Measurements from ENCODE around the gene CCDC116. TPM values are rescaled to one million over a fixed set of nuclear protein-coding genes. Genes with fewer than 3 reads are reported as not detected.

The CCDC116 gene
- total and polyA plus RNA-seq, 2 experiments from 2014 or later: 0.14 TPM; not detected in 1

GRCh38 chr22:21626735-21627469 is 5.7 kb upstream of the CCDC116 start:
- H3K27me3 Mint-ChIP-seq (ENCODE audit: insufficient read depth, low read depth, poor library complexity): peaks cover 32% of the 10 kb centered on the region
- Histone ChIP-seq H3K4me2 (no peak overlapping the region), H2AFZ (no peak overlapping the region), H3K9me2 (ENCODE audit: insufficient read depth) (no peaks in the 10 kb centered on the region), H3K27ac (ENCODE audit: low read depth) (no peak overlapping the region), H3K79me2 (replicated peaks; ENCODE audit: insufficient read depth) (peaks cover 11% of the 10 kb centered on the region), H3K36me3 (ENCODE audit: insufficient read depth) (peaks cover 8% of the 10 kb centered on the region), H3K4me3 (no peak overlapping the region), H3K27me3 (ENCODE audit: insufficient read depth) (no peaks in the 10 kb centered on the region), H3K4me1 (ENCODE audit: insufficient read depth) (peaks cover 14% of the 10 kb centered on the region; the same call in 1 of the 2 replicates), H4K20me1 (replicated peaks; ENCODE audit: insufficient read depth) (peaks cover 50% of the 10 kb centered on the region), H3F3A (replicated peaks; ENCODE audit: low read depth) (peaks cover 30% of the 10 kb centered on the region; the same call in 1 of the 2 replicates)
- DNase-seq (ENCODE audit: low spot score) (no peak), ATAC-seq (no peak)
- TF ChIP-seq EZH2phosphoT487 (IDR thresholded peaks at IDR 0.05; ENCODE audit: unreplicated experiment) (no peak), STAT1 (IDR thresholded peaks at IDR 0.05; ENCODE audit: unreplicated experiment) (no peak), JUNB (IDR thresholded peaks at IDR 0.05; ENCODE audit: unreplicated experiment) (no peak), NANOG (IDR thresholded peaks at IDR 0.05; ENCODE audit: borderline replicate concordance) (no peak), POLR2AphosphoS5 (IDR thresholded peaks at IDR 0.05; ENCODE audit: low read depth) (no peak), ZNF114 (CRISPR knock-in tag; IDR thresholded peaks at IDR 0.05) (no peak), ZNF331 (CRISPR knock-in tag; IDR thresholded peaks at IDR 0.05; ENCODE audit: low read depth) (no peak), CREB1 (CRISPR knock-in tag; IDR thresholded peaks at IDR 0.05; ENCODE audit: low read depth) (no peak), EZH2 (IDR thresholded peaks at IDR 0.05; ENCODE audit: low read depth, unreplicated experiment) (no peak), CTCF (conservative IDR thresholded peaks at IDR 0.05; ENCODE audit: low read depth in 2 of 2) (no peak)
- TF ChIP-seq, protein P1, sequence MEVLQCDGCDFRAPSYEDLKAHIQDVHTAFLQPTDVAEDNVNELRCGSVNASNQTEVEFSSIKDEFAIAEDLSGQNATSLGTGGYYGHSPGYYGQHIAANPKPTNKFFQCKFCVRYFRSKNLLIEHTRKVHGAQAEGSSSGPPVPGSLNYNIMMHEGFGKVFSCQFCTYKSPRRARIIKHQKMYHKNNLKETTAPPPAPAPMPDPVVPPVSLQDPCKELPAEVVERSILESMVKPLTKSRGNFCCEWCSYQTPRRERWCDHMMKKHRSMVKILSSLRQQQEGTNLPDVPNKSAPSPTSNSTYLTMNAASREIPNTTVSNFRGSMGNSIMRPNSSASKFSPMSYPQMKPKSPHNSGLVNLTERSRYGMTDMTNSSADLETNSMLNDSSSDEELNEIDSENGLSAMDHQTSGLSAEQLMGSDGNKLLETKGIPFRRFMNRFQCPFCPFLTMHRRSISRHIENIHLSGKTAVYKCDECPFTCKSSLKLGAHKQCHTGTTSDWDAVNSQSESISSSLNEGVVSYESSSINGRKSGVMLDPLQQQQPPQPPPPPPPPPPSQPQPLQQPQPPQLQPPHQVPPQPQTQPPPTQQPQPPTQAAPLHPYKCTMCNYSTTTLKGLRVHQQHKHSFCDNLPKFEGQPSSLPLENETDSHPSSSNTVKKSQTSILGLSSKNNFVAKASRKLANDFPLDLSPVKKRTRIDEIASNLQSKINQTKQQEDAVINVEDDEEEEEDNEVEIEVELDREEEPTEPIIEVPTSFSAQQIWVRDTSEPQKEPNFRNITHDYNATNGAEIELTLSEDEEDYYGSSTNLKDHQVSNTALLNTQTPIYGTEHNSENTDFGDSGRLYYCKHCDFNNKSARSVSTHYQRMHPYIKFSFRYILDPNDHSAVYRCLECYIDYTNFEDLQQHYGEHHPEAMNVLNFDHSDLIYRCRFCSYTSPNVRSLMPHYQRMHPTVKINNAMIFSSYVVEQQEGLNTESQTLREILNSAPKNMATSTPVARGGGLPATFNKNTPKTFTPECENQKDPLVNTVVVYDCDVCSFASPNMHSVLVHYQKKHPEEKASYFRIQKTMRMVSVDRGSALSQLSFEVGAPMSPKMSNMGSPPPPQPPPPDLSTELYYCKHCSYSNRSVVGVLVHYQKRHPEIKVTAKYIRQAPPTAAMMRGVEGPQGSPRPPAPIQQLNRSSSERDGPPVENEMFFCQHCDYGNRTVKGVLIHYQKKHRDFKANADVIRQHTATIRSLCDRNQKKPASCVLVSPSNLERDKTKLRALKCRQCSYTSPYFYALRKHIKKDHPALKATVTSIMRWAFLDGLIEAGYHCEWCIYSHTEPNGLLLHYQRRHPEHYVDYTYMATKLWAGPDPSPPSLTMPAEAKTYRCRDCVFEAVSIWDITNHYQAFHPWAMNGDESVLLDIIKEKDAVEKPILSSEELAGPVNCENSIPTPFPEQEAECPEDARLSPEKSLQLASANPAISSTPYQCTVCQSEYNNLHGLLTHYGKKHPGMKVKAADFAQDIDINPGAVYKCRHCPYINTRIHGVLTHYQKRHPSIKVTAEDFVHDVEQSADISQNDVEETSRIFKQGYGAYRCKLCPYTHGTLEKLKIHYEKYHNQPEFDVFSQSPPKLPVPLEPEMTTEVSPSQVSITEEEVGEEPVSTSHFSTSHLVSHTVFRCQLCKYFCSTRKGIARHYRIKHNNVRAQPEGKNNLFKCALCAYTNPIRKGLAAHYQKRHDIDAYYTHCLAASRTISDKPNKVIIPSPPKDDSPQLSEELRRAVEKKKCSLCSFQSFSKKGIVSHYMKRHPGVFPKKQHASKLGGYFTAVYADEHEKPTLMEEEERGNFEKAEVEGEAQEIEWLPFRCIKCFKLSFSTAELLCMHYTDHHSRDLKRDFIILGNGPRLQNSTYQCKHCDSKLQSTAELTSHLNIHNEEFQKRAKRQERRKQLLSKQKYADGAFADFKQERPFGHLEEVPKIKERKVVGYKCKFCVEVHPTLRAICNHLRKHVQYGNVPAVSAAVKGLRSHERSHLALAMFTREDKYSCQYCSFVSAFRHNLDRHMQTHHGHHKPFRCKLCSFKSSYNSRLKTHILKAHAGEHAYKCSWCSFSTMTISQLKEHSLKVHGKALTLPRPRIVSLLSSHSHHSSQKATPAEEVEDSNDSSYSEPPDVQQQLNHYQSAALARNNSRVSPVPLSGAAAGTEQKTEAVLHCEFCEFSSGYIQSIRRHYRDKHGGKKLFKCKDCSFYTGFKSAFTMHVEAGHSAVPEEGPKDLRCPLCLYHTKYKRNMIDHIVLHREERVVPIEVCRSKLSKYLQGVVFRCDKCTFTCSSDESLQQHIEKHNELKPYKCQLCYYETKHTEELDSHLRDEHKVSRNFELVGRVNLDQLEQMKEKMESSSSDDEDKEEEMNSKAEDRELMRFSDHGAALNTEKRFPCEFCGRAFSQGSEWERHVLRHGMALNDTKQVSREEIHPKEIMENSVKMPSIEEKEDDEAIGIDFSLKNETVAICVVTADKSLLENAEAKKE (CRISPR knock-in tag; IDR thresholded peaks at IDR 0.05): no peak
- TF ChIP-seq, protein P2, sequence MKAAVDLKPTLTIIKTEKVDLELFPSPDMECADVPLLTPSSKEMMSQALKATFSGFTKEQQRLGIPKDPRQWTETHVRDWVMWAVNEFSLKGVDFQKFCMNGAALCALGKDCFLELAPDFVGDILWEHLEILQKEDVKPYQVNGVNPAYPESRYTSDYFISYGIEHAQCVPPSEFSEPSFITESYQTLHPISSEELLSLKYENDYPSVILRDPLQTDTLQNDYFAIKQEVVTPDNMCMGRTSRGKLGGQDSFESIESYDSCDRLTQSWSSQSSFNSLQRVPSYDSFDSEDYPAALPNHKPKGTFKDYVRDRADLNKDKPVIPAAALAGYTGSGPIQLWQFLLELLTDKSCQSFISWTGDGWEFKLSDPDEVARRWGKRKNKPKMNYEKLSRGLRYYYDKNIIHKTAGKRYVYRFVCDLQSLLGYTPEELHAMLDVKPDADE (IDR thresholded peaks at IDR 0.05): no peak
- no peak overlapping the region; the same call in 2 of the 3 replicates for H3K4me3 Mint-ChIP-seq
- H3K36me3 Mint-ChIP-seq (ENCODE audit: low read depth): peaks cover 35% of the 10 kb centered on the region
- no peak overlapping the region; the same call in 1 of the 2 replicates for H3K27ac Mint-ChIP-seq
- H3K4me1 Mint-ChIP-seq: peaks cover 27% of the 10 kb centered on the region
- H3K9me3 Mint-ChIP-seq: peaks cover 10% of the 10 kb centered on the region; the same call in 2 of the 3 replicates

Measured in GM23338 (cell line).